Gastroesophageal sphincter (tissue), 4 donors: ENCODE measurements around the gene SUPT20HL1. TPM values are rescaled to one million over a fixed set of nuclear protein-coding genes. Genes with fewer than 3 reads are reported as not detected.
A peak's percentile ranks its signal among the peaks of the same experiment; 100 is the strongest.
"Not testable (repeated sequence)": the region's sequence is repeated elsewhere in the genome, so short reads cannot be mapped to it uniquely, and the experiment has no call there.

ENCODE experiments used
- ATAC-seq: fragments of 150-250 bp; one replicate; pipeline ENCODE4 v1.9.1; 2016; ENCODE audit warnings: mild to moderate bottlenecking, moderate library complexity
- H3K27ac ChIP-seq, 4 donors: fragments of 200-600 bp; sonication (generic) in 3 of 4; 1 replicate in 3 of 4; 2 replicates in 1 of 4; pipeline ENCODE4 v1.5.1; 2016 to 2019
- H3K27me3 ChIP-seq: fragments of 200-600 bp; sonication (generic); one replicate; pipeline ENCODE4 v1.5.1; 2019
- H3K36me3 ChIP-seq, 2 donors: fragments of 200-600 bp; sonication (generic); one replicate each; pipeline ENCODE4 v1.5.1; 2019; ENCODE audit warnings: control low read depth in 1 of 2
- H3K4me1 ChIP-seq, 3 donors: fragments of 200-600 bp; sonication (generic); 1 replicate in 2 of 3; 2 replicates in 1 of 3; pipeline ENCODE4 v1.5.1; 2016 to 2019; ENCODE audit warnings: control low read depth in 2 of 3
- H3K4me3 ChIP-seq, 2 donors: fragments of 200-600 bp; sonication (generic); one replicate each; pipeline ENCODE4 v1.5.1; 2019; ENCODE audit warnings: mild to moderate bottlenecking in 1 of 2, moderate library complexity in 1 of 2
- H3K9me3 ChIP-seq, 3 donors: fragments of 200-600 bp; sonication (generic); one replicate each; pipeline ENCODE4 v1.5.1; 2017 to 2019; ENCODE audit warnings: control low read depth in 2 of 3
- CTCF ChIP-seq, 4 experiments: fragments of 200-600 bp in 2 of 4; fragments of 450-650 bp in 2 of 4; sonication (generic) in 1 of 4; IDR thresholded peaks; one replicate each; pipeline ENCODE4 v1.5.1; 2017 to 2019; ENCODE audit warnings: antibody characterized with exemption in 4 of 4, mild to moderate bottlenecking in 2 of 4, moderate library complexity in 2 of 4
- EP300 ChIP-seq: sonication (generic); formaldehyde crosslinking; IDR thresholded peaks from one replicate; pipeline ENCODE4 v1.6.1; 2017; ENCODE audit warnings: antibody characterized with exemption, mild to moderate bottlenecking
- POLR2A ChIP-seq, 2 donors: fragments of 450-650 bp; IDR thresholded peaks; one replicate each; pipeline ENCODE4 v1.6.1; 2017; ENCODE audit warnings: antibody characterized with exemption in 2 of 2, mild to moderate bottlenecking in 2 of 2, moderate library complexity in 1 of 2
- POLR2AphosphoS5 ChIP-seq: sonication (generic); formaldehyde crosslinking; IDR thresholded peaks from one replicate; pipeline ENCODE4 v1.6.1; 2017; ENCODE audit warnings: antibody characterized with exemption
- WGBS, 2 donors: methylation state at CpG; one replicate each; pipeline ENCODE4 v1.1.5; 2018; ENCODE audit warnings: low coverage in 1 of 2; 5-methylcytosine and 5-hydroxymethylcytosine counted together
- total RNA-seq, 4 donors: library from RNA; depleted of rRNA; stranded (reverse); fragments of >200 nt; gene quantifications; one replicate each; pipeline ENCODE4 v1.1.0, GENCODE V29; 2016

Gene SUPT20HL1
- total RNA-seq, 4 donors from 2014 or later: 0.12 to 1.4 TPM; not detected in 2

GRCh38 chrX:24364326-24364725, 3.9 kb downstream of the SUPT20HL1 start:
- H3K4me1 ChIP-seq: no peaks in the 10 kb centered on the region
- H3K27ac ChIP-seq: peak overlapping the region in 1 of 4 donors; percentile 22
- no peaks in the 10 kb centered on the region for H3K9me3 ChIP-seq
- no peak overlapping the region for H3K4me3 ChIP-seq
- no peak for TF ChIP-seq EP300
- TF ChIP-seq POLR2AphosphoS5: no peak
- no peak for TF ChIP-seq CTCF (IDR thresholded peaks at IDR 0.05)
- no peaks in the 10 kb centered on the region for H3K36me3 ChIP-seq
- H3K27me3 ChIP-seq: no peaks in the 10 kb centered on the region
- WGBS, 2 donors: no CpG with 5 or more reads among the region's 5 CpGs
- no peak for ATAC-seq

GRCh38 chrX:24364851-24365538, 4.6 kb downstream of the SUPT20HL1 start:
- Histone ChIP-seq H3K4me3 (no peak overlapping the region), H3K4me1 (no peaks in the 10 kb centered on the region), H3K27ac (no peak overlapping the region), H3K36me3 (no peaks in the 10 kb centered on the region), H3K9me3 (no peaks in the 10 kb centered on the region), H3K27me3 (no peaks in the 10 kb centered on the region)
- no peak for TF ChIP-seq POLR2AphosphoS5
- TF ChIP-seq EP300: no peak
- TF ChIP-seq CTCF (IDR thresholded peaks at IDR 0.05): no peak
- no peak for TF ChIP-seq POLR2A (IDR thresholded peaks at IDR 0.05)
- ATAC-seq: no peak
- WGBS, 2 donors: 71 to 80% methylated on average over 1 to 2 of the region's 14 CpGs

- not testable (repeated sequence) for H3K36me3 ChIP-seq, ATAC-seq, H3K27me3 ChIP-seq, H3K4me1 ChIP-seq, H3K9me3 ChIP-seq, H3K27ac ChIP-seq, H3K4me3 ChIP-seq
- WGBS, 2 donors: 64 to 78% methylated on average over 4 of the region's 4 CpGs
Observed at GRCh38 chrX:24366762-24367400, 6.4 kb downstream of the SUPT20HL1 start.

- H3K4me3 ChIP-seq: no peak overlapping the region
- H3K4me1 ChIP-seq: peaks cover 0 to 8% (median 0%) of the 10 kb centered on the region in 3 donors
- 60 to 75% methylated on average over 1 of the region's 1 CpG for WGBS, 2 donors
- no peaks in the 10 kb centered on the region for H3K9me3 ChIP-seq
- ATAC-seq: no peak
- no peaks in the 10 kb centered on the region for H3K36me3 ChIP-seq
- no peak overlapping the region for H3K27ac ChIP-seq
- no peaks in the 10 kb centered on the region for H3K27me3 ChIP-seq
- TF ChIP-seq CTCF (IDR thresholded peaks at IDR 0.05) (no peak), EP300 (no peak), POLR2AphosphoS5 (no peak), POLR2A (IDR thresholded peaks at IDR 0.05) (no peak)
Observed at GRCh38 chrX:24369816-24370215, 9.4 kb downstream of the SUPT20HL1 start.

DNA sequence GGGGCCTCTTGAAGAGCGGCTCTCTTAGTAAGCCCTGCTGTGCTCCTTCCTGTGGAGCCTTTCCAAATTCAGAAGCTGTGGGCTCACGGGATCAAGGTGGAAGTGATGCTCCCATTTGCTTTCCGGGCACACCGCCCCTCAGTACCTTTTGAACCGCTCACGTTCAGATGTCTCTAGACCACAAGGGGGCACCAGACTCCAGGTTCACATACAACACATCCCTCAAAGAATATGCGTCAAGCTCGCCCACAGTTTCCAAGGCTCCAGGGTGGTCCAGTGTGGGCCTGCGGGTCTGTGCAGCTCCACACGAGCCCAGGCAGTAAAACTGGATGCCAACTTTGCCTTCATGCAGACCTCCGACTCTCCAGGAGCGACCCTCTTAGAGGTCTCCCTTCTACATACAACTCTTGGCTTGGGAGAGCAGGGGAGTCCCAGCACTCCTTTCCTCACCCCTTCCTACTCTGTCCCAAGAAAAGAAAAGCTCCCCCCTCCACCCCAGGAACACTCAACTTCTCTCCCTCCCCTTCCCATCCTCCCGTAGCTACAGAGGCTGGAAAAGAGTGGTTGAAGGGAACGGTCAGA, 11.0 kb downstream of the SUPT20HL1 start:
- Histone ChIP-seq H3K9me3 (no peaks in the 10 kb centered on the region), H3K27ac (no peak overlapping the region), H3K36me3 (no peaks in the 10 kb centered on the region), H3K4me3 (no peak overlapping the region), H3K27me3 (no peaks in the 10 kb centered on the region), H3K4me1 (peaks cover 0 to 8% (median 0%) of the 10 kb centered on the region in 3 donors)
- no peak for TF ChIP-seq EP300
- no peak for TF ChIP-seq POLR2AphosphoS5
- peak; percentile 43 to 65 (median 49) for TF ChIP-seq CTCF (IDR thresholded peaks at IDR 0.05)
- no peak for TF ChIP-seq POLR2A (IDR thresholded peaks at IDR 0.05)
- ATAC-seq: peak; percentile 61
- 4% methylated on average over 5 of the region's 14 CpGs; no CpG with 5 or more reads in 1 of the 2 donors for WGBS, 2 donors
